H9 (cell line): ENCODE measurements around the gene VEZF1. TPM values are rescaled to one million over a fixed set of nuclear protein-coding genes. Genes with fewer than 3 reads are reported as not detected.

Experiments
- DNase-seq: peaks from one replicate; pipeline ENCODE4 v3.0.0-alpha.2; 2017
- H2AFZ ChIP-seq: one replicate; pipeline ENCODE4 v1.6.1; 2013; ENCODE audit warnings: mild to moderate bottlenecking, low read length, control low read depth, moderate library complexity
- H2AK5ac ChIP-seq: 2 replicates; pipeline ENCODE4 v1.6.1; 2013; ENCODE audit warnings: low read length, control low read depth, mixed read lengths; ENCODE audit not compliant: insufficient read length
- H2BK120ac ChIP-seq: one replicate; pipeline ENCODE4 v1.6.1; 2013; ENCODE audit warnings: low read depth, mild to moderate bottlenecking, low read length, control low read depth, inconsistent platforms; ENCODE audit not compliant: poor library complexity, severe bottlenecking
- H2BK12ac ChIP-seq: 2 replicates; pipeline ENCODE4 v1.6.1; 2013; ENCODE audit warnings: low read length, control low read depth, mixed read lengths, low read depth; ENCODE audit not compliant: insufficient read length
- H2BK15ac ChIP-seq: 2 replicates; pipeline ENCODE4 v1.6.1; 2013; ENCODE audit warnings: low read depth, low read length, control low read depth
- H2BK20ac ChIP-seq: one replicate; pipeline ENCODE4 v1.6.1; 2013; ENCODE audit warnings: low read depth, mild to moderate bottlenecking, low read length, control low read depth, inconsistent platforms; ENCODE audit not compliant: poor library complexity, severe bottlenecking
- H2BK5ac ChIP-seq: 2 replicates; pipeline ENCODE4 v1.6.1; 2013; ENCODE audit warnings: low read length, control low read depth, mixed read lengths; ENCODE audit not compliant: insufficient read length
- H3K14ac ChIP-seq: 2 replicates; pipeline ENCODE4 v1.6.1; 2013; ENCODE audit warnings: low read length, control low read depth; ENCODE audit not compliant: insufficient read depth
- H3K18ac ChIP-seq: 2 replicates; pipeline ENCODE4 v1.6.1; 2013; ENCODE audit warnings: low read depth, mild to moderate bottlenecking, mixed read lengths, low read length, control low read depth; ENCODE audit not compliant: insufficient read length
- H3K23ac ChIP-seq: 2 replicates; pipeline ENCODE4 v1.6.1; 2013; ENCODE audit warnings: low read length, control low read depth, mixed read lengths, low read depth; ENCODE audit not compliant: insufficient read length
- H3K23me2 ChIP-seq: 2 replicates; pipeline ENCODE4 v1.6.1; 2013; ENCODE audit warnings: low read depth, mild to moderate bottlenecking, mixed read lengths, low read length, control low read depth; ENCODE audit not compliant: insufficient read length, poor library complexity, severe bottlenecking
- H3K27ac ChIP-seq: 2 replicates; pipeline ENCODE4 v1.5.1; 2013; ENCODE audit warnings: low read length, control low read depth, mixed read lengths, low read depth; ENCODE audit not compliant: insufficient read length
- H3K27me3 ChIP-seq: 2 replicates; pipeline ENCODE4 v1.6.1; 2013; ENCODE audit warnings: low read length, control low read depth, inconsistent platforms; ENCODE audit not compliant: insufficient read depth
- H3K4ac ChIP-seq: 2 replicates; pipeline ENCODE4 v1.6.1; 2013; ENCODE audit warnings: low read depth, mild to moderate bottlenecking, control low read depth, inconsistent platforms, low read length, moderate library complexity
- H3K4me1 ChIP-seq: 2 replicates; pipeline ENCODE4 v1.6.1; 2013; ENCODE audit warnings: low read length, control low read depth, inconsistent platforms; ENCODE audit not compliant: insufficient read depth
- H3K4me2 ChIP-seq: 2 replicates; pipeline ENCODE4 v1.6.1; 2013; ENCODE audit warnings: low read length, control low read depth, mixed read lengths; ENCODE audit not compliant: insufficient read length, insufficient read depth
- H3K56ac ChIP-seq: 2 replicates; pipeline ENCODE4 v1.6.1; 2013; ENCODE audit warnings: low read depth, mild to moderate bottlenecking, mixed read lengths, low read length, control low read depth; ENCODE audit not compliant: insufficient read length
- H3K79me1 ChIP-seq: 2 replicates; pipeline ENCODE4 v1.6.1; 2013; ENCODE audit warnings: low read depth, mild to moderate bottlenecking, moderate library complexity, low read length, control low read depth, inconsistent platforms; ENCODE audit not compliant: insufficient read depth, poor library complexity, severe bottlenecking
- H3K79me2 ChIP-seq: 2 replicates; pipeline ENCODE4 v1.6.1; 2013; ENCODE audit warnings: low read length, control low read depth, inconsistent platforms; ENCODE audit not compliant: insufficient read depth
- H3K9ac ChIP-seq: 2 replicates; pipeline ENCODE4 v1.6.1; 2013; ENCODE audit warnings: low read length, control low read depth, mixed read lengths; ENCODE audit not compliant: insufficient read length; ENCODE audit errors: extremely low read depth
- H3K9me3 ChIP-seq: one replicate; pipeline ENCODE4 v1.6.1; 2013; ENCODE audit warnings: low read depth, low read length, inconsistent platforms; ENCODE audit not compliant: control insufficient read depth
- H3T11ph ChIP-seq: one replicate; pipeline ENCODE4 v1.6.1; 2013; ENCODE audit warnings: mild to moderate bottlenecking, low read length, control low read depth, inconsistent platforms
- H4K20me1 ChIP-seq: one replicate; pipeline ENCODE4 v1.6.1; 2013; ENCODE audit not compliant: control insufficient read depth, insufficient read length, insufficient read depth
- H4K5ac ChIP-seq: 2 replicates; pipeline ENCODE4 v1.6.1; 2013; ENCODE audit warnings: low read depth, mild to moderate bottlenecking, mixed read lengths, low read length, control low read depth; ENCODE audit not compliant: insufficient read length
- H4K8ac ChIP-seq: replicated peaks from 2 replicates; pipeline ENCODE4 v1.6.1; 2013; ENCODE audit warnings: low read length, control low read depth, mixed read lengths, low read depth; ENCODE audit not compliant: insufficient read length
- H4K91ac ChIP-seq: 2 replicates; pipeline ENCODE4 v1.6.1; 2013; ENCODE audit warnings: low read depth, mild to moderate bottlenecking, moderate library complexity, mixed read lengths, low read length, control low read depth; ENCODE audit not compliant: insufficient read length
- H3K27ac Mint-ChIP-seq, 3 experiments: 2 replicates in 2 of 3; 3 replicates in 1 of 3; pipeline ENCODE4 v1.8.0; 2020 to 2021; ENCODE audit warnings: mixed read lengths in 3 of 3, mild to moderate bottlenecking in 1 of 3, moderate library complexity in 1 of 3
- H3K27me3 Mint-ChIP-seq: 2 replicates; pipeline ENCODE4 v1.8.0; 2021; ENCODE audit warnings: low read depth, mild to moderate bottlenecking, moderate library complexity, mixed read lengths
- H3K36me3 Mint-ChIP-seq, 3 experiments: 2 replicates in 2 of 3; 3 replicates in 1 of 3; pipeline ENCODE4 v1.8.0; 2020 to 2021; ENCODE audit warnings: low read depth in 3 of 3, mixed read lengths in 3 of 3; ENCODE audit not compliant: insufficient read depth in 1 of 3
- H3K4me1 Mint-ChIP-seq, 2 experiments: 2 replicates each; pipeline ENCODE4 v1.8.0; 2020; ENCODE audit warnings: mixed read lengths in 2 of 2
- H3K4me3 Mint-ChIP-seq, 2 experiments: 2 replicates in 1 of 2; 3 replicates in 1 of 2; pipeline ENCODE4 v1.8.0; 2020 to 2021; ENCODE audit warnings: mild to moderate bottlenecking in 2 of 2, mixed read lengths in 2 of 2, moderate library complexity in 1 of 2
- H3K9me3 Mint-ChIP-seq, 2 experiments: 2 replicates in 1 of 2; 3 replicates in 1 of 2; pipeline ENCODE4 v1.8.0; 2020; ENCODE audit warnings: mild to moderate bottlenecking in 2 of 2, mixed read lengths in 2 of 2, moderate library complexity in 1 of 2
- CTCF ChIP-seq: fragments of 200-600 bp; sonication (generic); conservative IDR thresholded peaks from 3 replicates; pipeline ENCODE4 v1.8.0; 2021; ENCODE audit warnings: antibody characterized with exemption, mild to moderate bottlenecking
- WGBS: extraction: QIAGEN DNeasy Blood & Tissue Kit; methylation state at CpG from one replicate; pipeline ENCODE4 v1.1.7; 2013; ENCODE audit warnings: missing lambda C conversion rate, low lambda C conversion rate, mixed read lengths; ENCODE audit not compliant: insufficient read length; ENCODE audit errors: extremely low coverage; 5-methylcytosine and 5-hydroxymethylcytosine counted together
- total RNA-seq: library from RNA; stranded (reverse); gene quantifications from 2 replicates; pipeline ENCODE4 v1.2.1, GENCODE V29; 2021

VEZF1 gene
- total RNA-seq, 1 experiment from 2014 or later, result 58.1 TPM

- Histone ChIP-seq H3K27me3 (no peaks in the 10 kb centered on the region), H2AFZ (no peak overlapping the region), H4K5ac (no peak overlapping the region), H3K56ac (no peak overlapping the region), H2AK5ac (no peak overlapping the region), H2BK5ac (no peak overlapping the region), H2BK12ac (no peak overlapping the region), H3K23me2 (no peaks in the 10 kb centered on the region), H3K4me1 (peaks cover 2% of the 10 kb centered on the region; the same call in 1 of the 2 replicates), H3K9me3 (no peaks in the 10 kb centered on the region), H3K14ac (no peak overlapping the region), H3K23ac (no peak overlapping the region), H3K79me2 (no peaks in the 10 kb centered on the region), H3K4me2 (no peak overlapping the region), H2BK15ac (no peak overlapping the region), H3K9ac (no peak overlapping the region), H4K8ac (no peak overlapping the region), H2BK20ac (no peak overlapping the region), H3T11ph (no peak overlapping the region), H3K79me1 (no peaks in the 10 kb centered on the region), H3K18ac (no peak overlapping the region), H3K4ac (no peak overlapping the region), H2BK120ac (no peak overlapping the region), H4K91ac (no peak overlapping the region), H4K20me1 (no peaks in the 10 kb centered on the region), H3K27ac (no peak overlapping the region)
- H3K4me3 Mint-ChIP-seq, result no peak overlapping the region
- TF ChIP-seq CTCF, result no peak
- H3K4me1 Mint-ChIP-seq, result peaks cover 7 to 12% of the 10 kb centered on the region in 2 experiments
- H3K27ac Mint-ChIP-seq, result no peak overlapping the region
- H3K36me3 Mint-ChIP-seq, result no peaks in the 10 kb centered on the region
- no peak for DNase-seq
- no peaks in the 10 kb centered on the region for H3K9me3 Mint-ChIP-seq
- peaks cover 4% of the 10 kb centered on the region for H3K27me3 Mint-ChIP-seq
- WGBS, result no CpG with 5 or more reads among the region's 5 CpGs
Measured at GRCh38 chr17:57966246-57966645, 21.8 kb downstream of the VEZF1 start.
